Astrocyte (in vitro differentiated cells and primary cell): ENCODE results near the gene CDK15.

Experiments used
- CTCF ChIP-seq: IDR thresholded peaks from 2 replicates; pipeline ENCODE4 v1.5.1; 2011; ENCODE audit warnings: low read depth, mild to moderate bottlenecking, inconsistent platforms, low read length, moderate library complexity; ENCODE audit not compliant: insufficient read depth
- EZH2 ChIP-seq: IDR thresholded peaks from 2 replicates; pipeline ENCODE4 v1.6.1; 2012; ENCODE audit warnings: mild to moderate bottlenecking, low read length, inconsistent platforms; ENCODE audit not compliant: insufficient read depth

GRCh38 chr2:201909348-201909747 is 103.0 kb downstream of the CDK15 start:
- TF ChIP-seq CTCF (no peak), EZH2 (no peak)
